Liver (tissue), 9 donors: ENCODE results near the gene IQCH. TPM values are rescaled to one million over a fixed set of nuclear protein-coding genes. Genes with fewer than 3 reads are reported as not detected.

Source experiments
- DNase-seq: peaks from one replicate; pipeline ENCODE4 v3.0.0-alpha.2; 2017; ENCODE audit warnings: low spot score
- H3K27ac ChIP-seq, 2 donors: one replicate each; pipeline ENCODE4 v1.7.0; 2013; ENCODE audit warnings: inconsistent platforms in 2 of 2, low read length in 2 of 2, control low read depth in 1 of 2, low read depth in 1 of 2, mild to moderate bottlenecking in 1 of 2
- H3K27me3 ChIP-seq, 4 donors: one replicate each; pipeline versions ENCODE4 v1.6.1 to v1.7.0; 2013; ENCODE audit warnings: low read length in 3 of 4, inconsistent platforms in 1 of 4, mild to moderate bottlenecking in 1 of 4, moderate library complexity in 1 of 4; ENCODE audit not compliant: control insufficient read depth in 4 of 4, insufficient read depth in 4 of 4
- H3K36me3 ChIP-seq, 4 donors: one replicate each; pipeline versions ENCODE4 v1.6.1 to v1.7.0; 2013; ENCODE audit warnings: low read length in 3 of 4, mild to moderate bottlenecking in 3 of 4, low read depth in 1 of 4, moderate library complexity in 1 of 4; ENCODE audit not compliant: control insufficient read depth in 4 of 4, insufficient read depth in 3 of 4
- H3K4me1 ChIP-seq, 4 donors: one replicate each; pipeline versions ENCODE4 v1.6.1 to v1.7.0; 2013; ENCODE audit warnings: low read length in 3 of 4, mild to moderate bottlenecking in 3 of 4, moderate library complexity in 1 of 4; ENCODE audit not compliant: control insufficient read depth in 4 of 4, insufficient read depth in 4 of 4
- H3K4me3 ChIP-seq, 3 donors: one replicate each; pipeline versions ENCODE4 v1.6.1 to v1.7.0; 2013; ENCODE audit warnings: low read length in 3 of 3, control low read depth in 1 of 3, low read depth in 1 of 3, mild to moderate bottlenecking in 1 of 3
- H3K9ac ChIP-seq, 2 donors: one replicate each; pipeline ENCODE4 v1.7.0; 2013; ENCODE audit warnings: low read length in 2 of 2, mild to moderate bottlenecking in 2 of 2, moderate library complexity in 2 of 2, control low read depth in 1 of 2, low read depth in 1 of 2
- H3K9me3 ChIP-seq, 4 donors: one replicate each; pipeline versions ENCODE4 v1.6.1 to v1.7.0; 2013; ENCODE audit warnings: low read length in 3 of 4; ENCODE audit not compliant: control insufficient read depth in 4 of 4
- CTCF ChIP-seq: fragments of 150-350 bp; IDR thresholded peaks from 2 replicates; pipeline ENCODE4 v1.5.1; 2017; ENCODE audit warnings: improper control_type of control experiment, low read depth, low read length; ENCODE audit not compliant: missing input control
- EGR1 ChIP-seq, 2 donors: IDR thresholded peaks; 2 replicates each; pipeline ENCODE4 v1.6.1; 2016 to 2018; ENCODE audit warnings: antibody characterized with exemption in 2 of 2, low read depth in 2 of 2
- FOXA1 ChIP-seq: IDR thresholded peaks from 2 replicates; pipeline ENCODE4 v1.6.1; 2016; ENCODE audit warnings: antibody characterized with exemption
- FOXA2 ChIP-seq: IDR thresholded peaks from 2 replicates; pipeline ENCODE4 v1.6.1; 2016; ENCODE audit warnings: antibody characterized with exemption
- GABPA ChIP-seq, 2 donors: IDR thresholded peaks in 1 of 2; conservative IDR thresholded peaks in 1 of 2; 2 replicates each; pipeline ENCODE4 v1.6.1; 2016; ENCODE audit warnings: antibody characterized with exemption in 2 of 2, mild to moderate bottlenecking in 1 of 2, moderate library complexity in 1 of 2
- HNF4A ChIP-seq, 2 donors: conservative IDR thresholded peaks; 2 replicates each; pipeline ENCODE4 v1.6.1; 2016; ENCODE audit warnings: antibody characterized with exemption in 2 of 2, mild to moderate bottlenecking in 2 of 2
- HNF4G ChIP-seq: IDR thresholded peaks from 2 replicates; pipeline ENCODE4 v1.6.1; 2016; ENCODE audit warnings: antibody characterized with exemption
- JUND ChIP-seq, 2 donors: IDR thresholded peaks; 2 replicates each; pipeline ENCODE4 v1.6.1; 2016; ENCODE audit warnings: antibody characterized with exemption in 2 of 2
- MAX ChIP-seq: IDR thresholded peaks from 2 replicates; pipeline ENCODE4 v1.6.1; 2016; ENCODE audit warnings: antibody characterized with exemption
- NR2F2 ChIP-seq: IDR thresholded peaks from 2 replicates; pipeline ENCODE4 v1.6.1; 2016; ENCODE audit warnings: antibody characterized with exemption
- RAD21 ChIP-seq, 2 donors: IDR thresholded peaks; 2 replicates each; pipeline ENCODE4 v1.6.1; 2016; ENCODE audit warnings: antibody characterized with exemption in 2 of 2, mild to moderate bottlenecking in 2 of 2
- REST ChIP-seq: IDR thresholded peaks from 2 replicates; pipeline ENCODE4 v1.6.1; 2016; ENCODE audit warnings: antibody characterized with exemption, mild to moderate bottlenecking
- RXRA ChIP-seq, 2 donors: IDR thresholded peaks; 2 replicates each; pipeline ENCODE4 v1.6.1; 2017 to 2018; ENCODE audit warnings: antibody characterized with exemption in 2 of 2, mild to moderate bottlenecking in 1 of 2
- SP1 ChIP-seq: IDR thresholded peaks from 2 replicates; pipeline ENCODE4 v1.6.1; 2018; ENCODE audit warnings: antibody characterized with exemption, mild to moderate bottlenecking
- TAF1 ChIP-seq: conservative IDR thresholded peaks from 2 replicates; pipeline ENCODE4 v1.6.1; 2016; ENCODE audit warnings: antibody characterized with exemption, mild to moderate bottlenecking
- YY1 ChIP-seq: IDR thresholded peaks from 2 replicates; pipeline ENCODE4 v1.6.1; 2016; ENCODE audit warnings: antibody characterized with exemption, mild to moderate bottlenecking
- ZBTB33 ChIP-seq: IDR thresholded peaks from 2 replicates; pipeline ENCODE4 v1.6.1; 2016; ENCODE audit warnings: antibody characterized with exemption
- WGBS: extraction: QIAGEN DNeasy Blood & Tissue Kit; methylation state at CpG from one replicate; pipeline ENCODE4 v1.1.7; 2013; 5-methylcytosine and 5-hydroxymethylcytosine counted together
- polyA plus RNA-seq, 2 donors: library from polyadenylated mRNA; stranded (reverse) in 1 of 2; unstranded in 1 of 2; fragments of 200-250 nt in 1 of 2; fragments of >200 nt in 1 of 2; fragmentation: Nextera tagmentation in 1 of 2; extraction: Ambion mirVana in 1 of 2; gene quantifications; one replicate each; pipeline versions ENCODE4 v1.2.1 to v1.2.3, GENCODE V29; 2013 to 2015
- total RNA-seq, 2 donors: library from RNA; depleted of rRNA; stranded (reverse); fragments of >200 nt; gene quantifications; one replicate each; pipeline ENCODE4 v1.2.3, GENCODE V29; 2014
- donor health status: healthy.
- donor health status: healthy.
- donor health status: healthy.
- donor health status: healthy.
- donor health status: healthy.

Gene IQCH
- total and polyA plus RNA-seq, 4 donors = 0.23 to 1.6 (median 0.86) TPM

GRCh38 chr15:67543348-67543718 is 288.7 kb downstream of the IQCH start:
- Histone ChIP-seq H3K9me3 (no peaks in the 10 kb centered on the region), H3K4me1 (peaks cover 0 to 12% (median 9%) of the 10 kb centered on the region in 4 donors), H3K27ac (peak overlapping the region; percentile 71 to 87)

GRCh38 chr15:67544475-67544874 is 289.9 kb downstream of the IQCH start:
- H3K36me3 ChIP-seq = peaks cover 0 to 5% (median 0%) of the 10 kb centered on the region in 4 donors
- no peak for DNase-seq
- no peak overlapping the region for H3K27ac ChIP-seq
- no peaks in the 10 kb centered on the region for H3K27me3 ChIP-seq
- no peak for TF ChIP-seq MAX
- no peak for TF ChIP-seq GABPA (IDR thresholded peaks at IDR 0.05 in 1 of 2, conservative IDR thresholded peaks at IDR 0.05 in 1 of 2)
- no peak for TF ChIP-seq NR2F2
- H3K4me1 ChIP-seq = peaks cover 0 to 12% (median 9%) of the 10 kb centered on the region in 4 donors
- no peak overlapping the region for H3K9ac ChIP-seq
- 99% methylated on average over 3 of the region's 3 CpGs for WGBS
- H3K4me3 ChIP-seq = no peak overlapping the region
- H3K9me3 ChIP-seq = no peaks in the 10 kb centered on the region

More at GRCh38 chr15:67543348-67543718, 288.7 kb downstream of the IQCH start:
- TF ChIP-seq RXRA (IDR thresholded peaks at IDR 0.05) (peak in 1 of 2 donors; percentile 7), HNF4G (no peak), FOXA2 (no peak), REST (no peak), YY1 (peak; percentile 39), FOXA1 (no peak)
- Histone ChIP-seq H3K36me3 (peaks cover 0 to 5% (median 0%) of the 10 kb centered on the region in 4 donors), H3K4me3 (peak overlapping the region; percentile 73 to 99 (median 98)), H3K9ac (peak overlapping the region; percentile 68 to 71), H3K27me3 (no peaks in the 10 kb centered on the region)
- peak; percentile 38 for DNase-seq
- 25% methylated on average over 7 of the region's 7 CpGs for WGBS

GRCh38 chr15:67545864-67546263 is 291.3 kb downstream of the IQCH start:
- peaks cover 0 to 12% (median 9%) of the 10 kb centered on the region in 4 donors for H3K4me1 ChIP-seq

More at GRCh38 chr15:67545864-67546263, 291.3 kb downstream of the IQCH start:
- no peaks in the 10 kb centered on the region for H3K9me3 ChIP-seq
- WGBS = 88% methylated on average over 3 of the region's 3 CpGs
- no peak overlapping the region for H3K27ac ChIP-seq
- no peak overlapping the region for H3K9ac ChIP-seq
- no peaks in the 10 kb centered on the region for H3K27me3 ChIP-seq
- no peak for TF ChIP-seq TAF1
- TF ChIP-seq RXRA (IDR thresholded peaks at IDR 0.05) = no peak
- TF ChIP-seq ZBTB33 = no peak
- no peak for TF ChIP-seq FOXA1
- TF ChIP-seq GABPA (IDR thresholded peaks at IDR 0.05 in 1 of 2, conservative IDR thresholded peaks at IDR 0.05 in 1 of 2) = no peak
- TF ChIP-seq FOXA2 = no peak
- TF ChIP-seq NR2F2 = no peak
- TF ChIP-seq YY1 = no peak
- no peak for TF ChIP-seq REST
- TF ChIP-seq JUND (IDR thresholded peaks at IDR 0.05) = no peak
- TF ChIP-seq HNF4A (conservative IDR thresholded peaks at IDR 0.05) = no peak
- TF ChIP-seq SP1 = no peak
- TF ChIP-seq RAD21 (IDR thresholded peaks at IDR 0.05) = no peak
- TF ChIP-seq EGR1 (IDR thresholded peaks at IDR 0.05; ENCODE audit: low read depth in 2 of 2) = no peak
- TF ChIP-seq CTCF = no peak
- H3K36me3 ChIP-seq = peaks cover 0 to 5% (median 0%) of the 10 kb centered on the region in 4 donors
- H3K4me3 ChIP-seq = no peak overlapping the region
- DNase-seq = no peak
